GM18502 (cell line): ENCODE results near the gene MCCD1.

Experiments
- ATAC-seq: cut with Tn5 transposase; IDR thresholded peaks from one replicate; pipeline ENCODE4 v1.9.1; 2021; ENCODE audit warnings: mild to moderate bottlenecking; ENCODE audit not compliant: unreplicated experiment, poor library complexity

The MCCD1 gene

GRCh38 chr6:31567531-31568370 is 39.0 kb downstream of the MCCD1 start:
- ATAC-seq: no peak

- ATAC-seq: peak; percentile 68
These were observed 39.8 kb downstream of the MCCD1 start for GRCh38 chr6:31568537-31568961.

- ATAC-seq: no peak
These were observed 41.2 kb downstream of the MCCD1 start for GRCh38 chr6:31569861-31570536.

- no peak for ATAC-seq
These were observed 43.5 kb downstream of the MCCD1 start, which contains the start of gene LTA for GRCh38 chr6:31572041-31572911. Gene LTA (plus strand): TSS chr6:31572289. CDS start chr6:31572743, 454 bp downstream.

- no peak for ATAC-seq
These were observed 44.7 kb downstream of the MCCD1 start for GRCh38 chr6:31573239-31574105.

DNA sequence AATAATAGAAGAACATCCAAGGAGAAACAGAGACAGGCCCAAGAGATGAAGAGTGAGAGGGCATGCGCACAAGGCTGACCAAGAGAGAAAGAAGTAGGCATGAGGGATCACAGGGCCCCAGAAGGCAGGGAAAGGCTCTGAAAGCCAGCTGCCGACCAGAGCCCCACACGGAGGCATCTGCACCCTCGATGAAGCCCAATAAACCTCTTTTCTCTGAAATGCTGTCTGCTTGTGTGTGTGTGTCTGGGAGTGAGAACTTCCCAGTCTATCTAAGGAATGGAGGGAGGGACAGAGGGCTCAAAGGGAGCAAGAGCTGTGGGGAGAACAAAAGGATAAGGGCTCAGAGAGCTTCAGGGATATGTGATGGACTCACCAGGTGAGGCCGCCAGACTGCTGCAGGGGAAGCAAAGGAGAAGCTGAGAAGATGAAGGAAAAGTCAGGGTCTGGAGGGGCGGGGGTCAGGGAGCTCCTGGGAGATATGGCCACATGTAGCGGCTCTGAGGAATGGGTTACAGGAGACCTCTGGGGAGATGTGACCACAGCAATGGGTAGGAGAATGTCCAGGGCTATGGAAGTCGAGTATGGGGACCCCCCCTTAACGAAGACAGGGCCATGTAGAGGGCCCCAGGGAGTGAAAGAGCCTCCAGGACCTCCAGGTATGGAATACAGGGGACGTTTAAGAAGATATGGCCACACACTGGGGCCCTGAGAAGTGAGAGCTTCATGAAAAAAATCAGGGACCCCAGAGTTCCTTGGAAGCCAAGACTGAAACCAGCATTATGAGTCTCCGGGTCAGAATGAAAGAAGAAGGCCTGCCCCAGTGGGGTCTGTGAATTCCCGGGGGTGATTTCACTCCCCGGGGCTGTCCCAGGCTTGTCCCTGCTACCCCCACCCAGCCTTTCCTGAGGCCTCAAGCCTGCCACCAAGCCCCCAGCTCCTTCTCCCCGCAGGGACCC is 45.6 kb downstream of the MCCD1 start:
- ATAC-seq: no peak

DNA sequence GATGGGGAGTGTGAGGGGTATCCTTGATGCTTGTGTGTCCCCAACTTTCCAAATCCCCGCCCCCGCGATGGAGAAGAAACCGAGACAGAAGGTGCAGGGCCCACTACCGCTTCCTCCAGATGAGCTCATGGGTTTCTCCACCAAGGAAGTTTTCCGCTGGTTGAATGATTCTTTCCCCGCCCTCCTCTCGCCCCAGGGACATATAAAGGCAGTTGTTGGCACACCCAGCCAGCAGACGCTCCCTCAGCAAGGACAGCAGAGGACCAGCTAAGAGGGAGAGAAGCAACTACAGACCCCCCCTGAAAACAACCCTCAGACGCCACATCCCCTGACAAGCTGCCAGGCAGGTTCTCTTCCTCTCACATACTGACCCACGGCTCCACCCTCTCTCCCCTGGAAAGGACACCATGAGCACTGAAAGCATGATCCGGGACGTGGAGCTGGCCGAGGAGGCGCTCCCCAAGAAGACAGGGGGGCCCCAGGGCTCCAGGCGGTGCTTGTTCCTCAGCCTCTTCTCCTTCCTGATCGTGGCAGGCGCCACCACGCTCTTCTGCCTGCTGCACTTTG is 46.7 kb downstream of the MCCD1 start, which contains the start of gene TNF:
Gene TNF (plus strand): TSS at position 231 of the 567 bp plus-strand sequence. CDS start 177 bp downstream, at position 408.
- no peak for ATAC-seq

DNA sequence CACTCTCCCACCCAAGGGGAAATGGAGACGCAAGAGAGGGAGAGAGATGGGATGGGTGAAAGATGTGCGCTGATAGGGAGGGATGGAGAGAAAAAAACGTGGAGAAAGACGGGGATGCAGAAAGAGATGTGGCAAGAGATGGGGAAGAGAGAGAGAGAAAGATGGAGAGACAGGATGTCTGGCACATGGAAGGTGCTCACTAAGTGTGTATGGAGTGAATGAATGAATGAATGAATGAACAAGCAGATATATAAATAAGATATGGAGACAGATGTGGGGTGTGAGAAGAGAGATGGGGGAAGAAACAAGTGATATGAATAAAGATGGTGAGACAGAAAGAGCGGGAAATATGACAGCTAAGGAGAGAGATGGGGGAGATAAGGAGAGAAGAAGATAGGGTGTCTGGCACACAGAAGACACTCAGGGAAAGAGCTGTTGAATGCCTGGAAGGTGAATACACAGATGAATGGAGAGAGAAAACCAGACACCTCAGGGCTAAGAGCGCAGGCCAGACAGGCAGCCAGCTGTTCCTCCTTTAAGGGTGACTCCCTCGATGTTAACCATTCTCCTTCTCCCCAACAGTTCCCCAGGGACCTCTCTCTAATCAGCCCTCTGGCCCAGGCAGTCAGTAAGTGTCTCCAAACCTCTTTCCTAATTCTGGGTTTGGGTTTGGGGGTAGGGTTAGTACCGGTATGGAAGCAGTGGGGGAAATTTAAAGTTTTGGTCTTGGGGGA is 47.4 kb downstream of the MCCD1 start:
- ATAC-seq: no peak

DNA sequence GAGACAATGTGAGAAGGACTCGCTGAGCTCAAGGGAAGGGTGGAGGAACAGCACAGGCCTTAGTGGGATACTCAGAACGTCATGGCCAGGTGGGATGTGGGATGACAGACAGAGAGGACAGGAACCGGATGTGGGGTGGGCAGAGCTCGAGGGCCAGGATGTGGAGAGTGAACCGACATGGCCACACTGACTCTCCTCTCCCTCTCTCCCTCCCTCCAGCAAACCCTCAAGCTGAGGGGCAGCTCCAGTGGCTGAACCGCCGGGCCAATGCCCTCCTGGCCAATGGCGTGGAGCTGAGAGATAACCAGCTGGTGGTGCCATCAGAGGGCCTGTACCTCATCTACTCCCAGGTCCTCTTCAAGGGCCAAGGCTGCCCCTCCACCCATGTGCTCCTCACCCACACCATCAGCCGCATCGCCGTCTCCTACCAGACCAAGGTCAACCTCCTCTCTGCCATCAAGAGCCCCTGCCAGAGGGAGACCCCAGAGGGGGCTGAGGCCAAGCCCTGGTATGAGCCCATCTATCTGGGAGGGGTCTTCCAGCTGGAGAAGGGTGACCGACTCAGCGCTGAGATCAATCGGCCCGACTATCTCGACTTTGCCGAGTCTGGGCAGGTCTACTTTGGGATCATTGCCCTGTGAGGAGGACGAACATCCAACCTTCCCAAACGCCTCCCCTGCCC is 48.3 kb downstream of the MCCD1 start:
- no peak for ATAC-seq

DNA sequence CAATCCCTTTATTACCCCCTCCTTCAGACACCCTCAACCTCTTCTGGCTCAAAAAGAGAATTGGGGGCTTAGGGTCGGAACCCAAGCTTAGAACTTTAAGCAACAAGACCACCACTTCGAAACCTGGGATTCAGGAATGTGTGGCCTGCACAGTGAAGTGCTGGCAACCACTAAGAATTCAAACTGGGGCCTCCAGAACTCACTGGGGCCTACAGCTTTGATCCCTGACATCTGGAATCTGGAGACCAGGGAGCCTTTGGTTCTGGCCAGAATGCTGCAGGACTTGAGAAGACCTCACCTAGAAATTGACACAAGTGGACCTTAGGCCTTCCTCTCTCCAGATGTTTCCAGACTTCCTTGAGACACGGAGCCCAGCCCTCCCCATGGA is 48.8 kb downstream of the MCCD1 start:
- ATAC-seq: no peak

- no peak for ATAC-seq
These were observed 49.7 kb downstream of the MCCD1 start for GRCh38 chr6:31578184-31579118.

DNA sequence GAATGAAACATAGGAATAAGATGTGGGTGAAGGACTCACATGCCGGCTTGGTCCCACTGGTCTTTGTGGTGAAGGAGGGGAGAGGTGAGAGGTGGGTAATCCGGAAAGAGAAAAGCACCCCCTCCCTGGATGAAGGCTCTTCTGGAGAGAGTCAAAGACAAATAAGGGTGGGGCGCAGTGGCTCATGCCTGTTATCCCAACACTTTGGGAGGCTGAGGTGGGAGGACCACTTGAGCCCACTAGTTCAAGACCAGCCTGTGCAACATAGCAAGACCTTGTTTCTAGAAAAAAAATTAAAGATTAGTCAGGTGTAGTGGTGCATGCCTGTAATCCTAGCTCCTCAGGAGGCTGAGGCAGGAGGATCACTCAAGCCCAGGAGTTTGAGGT is 50.4 kb downstream of the MCCD1 start:
- ATAC-seq: no peak
